Stimulated activated CD8-positive, alpha-beta memory T cell treated with anti-CD3 and anti-CD28 coated beads, Interleukin-15, amount 100 ng/mL, for 1 hour (primary cell): Measurements from ENCODE around the gene KXD1.
"Not testable (repeated sequence)": the region's sequence is repeated elsewhere in the genome, so short reads cannot be mapped to it uniquely, and the experiment has no call there.

Source experiments
- DNase-seq: peaks from one replicate; pipeline ENCODE4 v3.0.0-alpha.2; 2020; ENCODE audit warnings: low read depth

KXD1 gene

GRCh38 chr19:18580311-18580710, 22.6 kb downstream of the KXD1 start:
- no peak for DNase-seq

- DNase-seq, result no peak
These were observed 28.6 kb downstream of the KXD1 start for GRCh38 chr19:18586306-18586705.

GRCh38 chr19:18587561-18587960, 29.9 kb downstream of the KXD1 start:
- no peak for DNase-seq

GRCh38 chr19:18587962-18588610, 30.4 kb downstream of the KXD1 start:
- DNase-seq, result no peak

- DNase-seq, result peak; percentile 70
These were observed 31.1 kb downstream of the KXD1 start, which contains the start of gene REX1BD for GRCh38 chr19:18588611-18589379. TSS of gene REX1BD (plus strand) at chr19:18588798. CDS start at chr19:18588802, 4 bp downstream.

- DNase-seq, result peak; percentile 40
These were observed 32.0 kb downstream of the KXD1 start for GRCh38 chr19:18589380-18590272.

GRCh38 chr19:18590273-18591272, 32.9 kb downstream of the KXD1 start:
- DNase-seq, result no peak

- no peak for DNase-seq
These were observed 34.2 kb downstream of the KXD1 start for GRCh38 chr19:18591735-18592385.

- not testable (repeated sequence) for DNase-seq
These were observed 35.1 kb downstream of the KXD1 start for GRCh38 chr19:18592732-18593131.

GRCh38 chr19:18593367-18594095, 35.9 kb downstream of the KXD1 start:
- DNase-seq, result no peak

- peak; percentile 45 for DNase-seq
These were observed 36.6 kb downstream of the KXD1 start for GRCh38 chr19:18594096-18594823.

- DNase-seq, result no peak
These were observed 37.2 kb downstream of the KXD1 start for GRCh38 chr19:18594824-18595373.

- DNase-seq, result no peak
These were observed 37.8 kb downstream of the KXD1 start for GRCh38 chr19:18595475-18595874.

- DNase-seq, result no peak
These were observed 39.1 kb downstream of the KXD1 start for GRCh38 chr19:18596752-18597157.

- no peak for DNase-seq
These were observed 40.4 kb downstream of the KXD1 start for GRCh38 chr19:18597809-18598660.

- DNase-seq, result no peak
These were observed 41.8 kb downstream of the KXD1 start for GRCh38 chr19:18599485-18599884.

GRCh38 chr19:18600692-18601397, 43.2 kb downstream of the KXD1 start:
- DNase-seq, result not testable (repeated sequence)
